Inflammatory macrophage treated with lipopolysaccharide for 4 hours (primary cell): ENCODE measurements around the gene MMP14.

Experiments used
- DNase-seq: peaks from one replicate; pipeline ENCODE4 v3.0.0-alpha.2; 2020

MMP14 gene

GRCh38 chr14:22864979-22865378 lies 28.6 kb downstream of the MMP14 start:
- no peak for DNase-seq

GRCh38 chr14:22865424-22866405 lies 29.3 kb downstream of the MMP14 start:
- no peak for DNase-seq

GRCh38 chr14:22866874-22867273 lies 30.5 kb downstream of the MMP14 start:
- DNase-seq = no peak

GRCh38 chr14:22870811-22871223 lies 34.4 kb downstream of the MMP14 start:
- DNase-seq = peak; percentile 50

- DNase-seq = peak; percentile 92
Observed at GRCh38 chr14:22871224-22872032, 35.0 kb downstream of the MMP14 start, which contains the start of gene LRP10. TSS of gene LRP10 (plus strand) at chr14:22871740. CDS start at chr14:22872304, 564 bp downstream.

GRCh38 chr14:22872033-22872832 lies 35.8 kb downstream of the MMP14 start:
- peak; percentile 74 for DNase-seq

GRCh38 chr14:22872833-22873520 lies 36.6 kb downstream of the MMP14 start:
- DNase-seq = no peak

- DNase-seq = no peak
Observed at GRCh38 chr14:22875003-22875747, 38.8 kb downstream of the MMP14 start.

- no peak for DNase-seq
Observed at GRCh38 chr14:22875748-22876319, 39.4 kb downstream of the MMP14 start.

GRCh38 chr14:22877000-22877501 lies 40.7 kb downstream of the MMP14 start:
- DNase-seq = no peak

GRCh38 chr14:22878271-22879246 lies 42.2 kb downstream of the MMP14 start:
- no peak for DNase-seq

GRCh38 chr14:22882064-22882463 lies 45.7 kb downstream of the MMP14 start:
- DNase-seq = no peak

GRCh38 chr14:22882529-22883172 lies 46.3 kb downstream of the MMP14 start:
- DNase-seq = peak; percentile 6

GRCh38 chr14:22883173-22883976 lies 47.0 kb downstream of the MMP14 start, which contains the start of gene REM2:
TSS of gene REM2 (plus strand) at chr14:22883222. CDS start at chr14:22883288, 66 bp downstream.
- no peak for DNase-seq

GRCh38 chr14:22884076-22884737 lies 47.8 kb downstream of the MMP14 start:
- peak; percentile 46 for DNase-seq

GRCh38 chr14:22884738-22885523 lies 48.5 kb downstream of the MMP14 start:
- DNase-seq = no peak
